Transverse colon (tissue), 4 donors: ENCODE data around the gene CDH13. TPM values are rescaled to one million over a fixed set of nuclear protein-coding genes. Genes with fewer than 3 reads are reported as not detected.

Experiments
- DNase-seq: peaks from one replicate; pipeline ENCODE4 v3.0.0-alpha.2; 2019
- H3K27ac ChIP-seq, 4 donors: fragments of 200-600 bp; sonication (generic); 2 replicates each; pipeline ENCODE4 v1.5.1; 2016 to 2018; ENCODE audit warnings: inconsistent platforms in 4 of 4
- H3K27me3 ChIP-seq: fragments of 200-600 bp; sonication (generic); 2 replicates; pipeline ENCODE4 v1.5.1; 2017; ENCODE audit warnings: inconsistent platforms
- H3K36me3 ChIP-seq, 4 donors: fragments of 200-600 bp; sonication (generic); 2 replicates each; pipeline ENCODE4 v1.5.1; 2017 to 2019; ENCODE audit warnings: inconsistent platforms in 4 of 4
- H3K4me1 ChIP-seq, 4 donors: fragments of 200-600 bp; sonication (generic); 2 replicates each; pipeline ENCODE4 v1.5.1; 2017 to 2020; ENCODE audit warnings: inconsistent platforms in 4 of 4
- H3K4me3 ChIP-seq, 4 donors: fragments of 200-600 bp; sonication (generic); 1 replicate in 1 of 4; 2 replicates in 3 of 4; pipeline versions ENCODE4 v1.5.1 to v1.6.1; 2017 to 2019; ENCODE audit warnings: inconsistent platforms in 4 of 4
- H3K9me3 ChIP-seq, 2 donors: fragments of 200-600 bp; sonication (generic); 2 replicates each; pipeline ENCODE4 v1.5.1; 2017 to 2019; ENCODE audit warnings: inconsistent platforms in 2 of 2
- EP300 ChIP-seq: sonication (generic); formaldehyde crosslinking; IDR thresholded peaks from one replicate; pipeline ENCODE4 v1.6.1; 2017; ENCODE audit warnings: antibody characterized with exemption, low read depth
- POLR2A ChIP-seq: fragments of 450-650 bp; IDR thresholded peaks from one replicate; pipeline ENCODE4 v1.6.1; 2016; ENCODE audit warnings: antibody characterized with exemption, mild to moderate bottlenecking, moderate library complexity
- POLR2AphosphoS5 ChIP-seq, 3 donors: sonication (generic); formaldehyde crosslinking; IDR thresholded peaks; one replicate each; pipeline ENCODE4 v1.6.1; 2016; ENCODE audit warnings: antibody characterized with exemption in 3 of 3
- WGBS, 2 donors: methylation state at CpG; one replicate each; pipeline ENCODE4 v1.1.5; 2018; ENCODE audit warnings: low coverage in 1 of 2; 5-methylcytosine and 5-hydroxymethylcytosine counted together
- in situ Hi-C, 4 donors: fragments of 200-750 bp; cut with MboI; loops; one replicate each; pipeline versions ENCODE4 v1.15.0 to v1.15.1; 2017; ENCODE audit warnings: low sequenced_read_pairs in 3 of 4, low pct_ligation_motif_present in 1 of 4, low pct_unique_long_range_greater_than_20kb in 1 of 4
- intact Hi-C: fragments of 100-400 bp; cut with DNase I; formaldehyde crosslinking; loops from one replicate; pipeline ENCODE4 v1.15.1; 2023; ENCODE audit warnings: low total_unique reads
- total RNA-seq, 4 donors: library from RNA; depleted of rRNA; stranded (reverse); fragments of >200 nt; gene quantifications; one replicate each; pipeline ENCODE4 v1.1.0, GENCODE V29; 2016
- TF ChIP-seq, protein P1 (sequence below), 5 experiments: fragments of 200-600 bp in 3 of 5; fragments of 450-650 bp in 2 of 5; sonication (generic) in 3 of 5; IDR thresholded peaks; 1 replicate in 2 of 5; 2 replicates in 3 of 5; pipeline ENCODE4 v1.5.1; 2016 to 2017; ENCODE audit warnings: antibody characterized with exemption in 5 of 5, inconsistent platforms in 3 of 5, mild to moderate bottlenecking in 2 of 5, moderate library complexity in 1 of 5

The CDH13 gene
- total RNA-seq, 4 donors from 2014 or later: 3.8 to 28.1 (median 5.8) TPM

DNA sequence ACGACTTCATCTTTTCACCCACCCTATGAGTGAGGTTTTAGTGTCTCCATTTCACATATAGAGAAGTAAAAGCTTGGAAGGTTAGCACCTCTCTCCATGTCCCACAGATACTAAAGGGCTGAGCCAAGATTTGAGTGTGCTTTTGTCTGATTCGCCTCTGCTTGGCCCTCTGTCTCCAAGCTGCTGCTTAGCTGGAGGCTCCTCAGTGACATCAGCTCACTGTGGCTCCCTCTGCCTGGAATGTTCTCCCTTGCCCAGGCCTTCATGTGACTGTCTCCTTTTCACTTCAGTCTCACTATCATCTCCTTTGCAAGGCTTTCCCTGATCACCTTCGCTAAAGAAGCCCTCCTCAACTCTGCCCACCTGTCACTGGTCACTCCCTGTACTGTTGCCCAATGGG is 1096.5 kb downstream of the CDH13 start:
- Histone ChIP-seq H3K9me3 (no peaks in the 10 kb centered on the region), H3K4me1 (no peaks in the 10 kb centered on the region), H3K27ac (no peak overlapping the region), H3K4me3 (no peak overlapping the region), H3K36me3 (no peaks in the 10 kb centered on the region), H3K27me3 (no peaks in the 10 kb centered on the region)
- no peak for TF ChIP-seq EP300
- TF ChIP-seq, protein P1, sequence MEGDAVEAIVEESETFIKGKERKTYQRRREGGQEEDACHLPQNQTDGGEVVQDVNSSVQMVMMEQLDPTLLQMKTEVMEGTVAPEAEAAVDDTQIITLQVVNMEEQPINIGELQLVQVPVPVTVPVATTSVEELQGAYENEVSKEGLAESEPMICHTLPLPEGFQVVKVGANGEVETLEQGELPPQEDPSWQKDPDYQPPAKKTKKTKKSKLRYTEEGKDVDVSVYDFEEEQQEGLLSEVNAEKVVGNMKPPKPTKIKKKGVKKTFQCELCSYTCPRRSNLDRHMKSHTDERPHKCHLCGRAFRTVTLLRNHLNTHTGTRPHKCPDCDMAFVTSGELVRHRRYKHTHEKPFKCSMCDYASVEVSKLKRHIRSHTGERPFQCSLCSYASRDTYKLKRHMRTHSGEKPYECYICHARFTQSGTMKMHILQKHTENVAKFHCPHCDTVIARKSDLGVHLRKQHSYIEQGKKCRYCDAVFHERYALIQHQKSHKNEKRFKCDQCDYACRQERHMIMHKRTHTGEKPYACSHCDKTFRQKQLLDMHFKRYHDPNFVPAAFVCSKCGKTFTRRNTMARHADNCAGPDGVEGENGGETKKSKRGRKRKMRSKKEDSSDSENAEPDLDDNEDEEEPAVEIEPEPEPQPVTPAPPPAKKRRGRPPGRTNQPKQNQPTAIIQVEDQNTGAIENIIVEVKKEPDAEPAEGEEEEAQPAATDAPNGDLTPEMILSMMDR (IDR thresholded peaks at IDR 0.05): no peak
- no peak for TF ChIP-seq POLR2A
- TF ChIP-seq POLR2AphosphoS5 (IDR thresholded peaks at IDR 0.05): no peak
- intact Hi-C loops: no loop called here
- in situ Hi-C loops: no loop called here
- DNase-seq: no peak
- 73 to 78% methylated on average over 1 to 3 of the region's 3 CpGs for WGBS, 2 donors

DNA sequence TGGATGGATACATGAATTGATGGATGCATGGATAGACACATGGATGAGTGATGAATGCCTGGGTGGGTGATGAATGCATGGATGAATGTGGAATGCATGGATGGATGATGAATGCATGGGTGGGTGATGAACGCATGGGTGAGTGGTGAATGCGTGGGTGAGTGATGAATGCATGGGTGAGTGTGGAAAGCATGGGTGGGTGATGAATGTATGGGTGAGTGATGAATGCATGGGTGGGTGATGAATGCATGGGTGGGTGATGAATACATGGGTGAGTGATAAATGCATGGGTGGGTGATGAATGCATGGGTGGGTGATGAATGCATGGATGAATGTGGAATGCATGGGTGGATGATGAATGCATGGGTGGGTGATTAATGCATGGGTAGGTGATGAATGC is 1097.1 kb downstream of the CDH13 start:
- H3K4me1 ChIP-seq: no peaks in the 10 kb centered on the region
- WGBS, 2 donors: 83 to 86% methylated on average over 2 of the region's 2 CpGs
- no peaks in the 10 kb centered on the region for H3K36me3 ChIP-seq
- TF ChIP-seq EP300 (no peak), POLR2AphosphoS5 (IDR thresholded peaks at IDR 0.05) (no peak), POLR2A (no peak)
- TF ChIP-seq, protein P1 (IDR thresholded peaks at IDR 0.05): no peak
- intact Hi-C loops (no loop called here), in situ Hi-C loops (no loop called here)
- DNase-seq: no peak
- no peak overlapping the region for H3K27ac ChIP-seq
- H3K4me3 ChIP-seq: no peak overlapping the region
- no peaks in the 10 kb centered on the region for H3K9me3 ChIP-seq
- no peaks in the 10 kb centered on the region for H3K27me3 ChIP-seq

DNA sequence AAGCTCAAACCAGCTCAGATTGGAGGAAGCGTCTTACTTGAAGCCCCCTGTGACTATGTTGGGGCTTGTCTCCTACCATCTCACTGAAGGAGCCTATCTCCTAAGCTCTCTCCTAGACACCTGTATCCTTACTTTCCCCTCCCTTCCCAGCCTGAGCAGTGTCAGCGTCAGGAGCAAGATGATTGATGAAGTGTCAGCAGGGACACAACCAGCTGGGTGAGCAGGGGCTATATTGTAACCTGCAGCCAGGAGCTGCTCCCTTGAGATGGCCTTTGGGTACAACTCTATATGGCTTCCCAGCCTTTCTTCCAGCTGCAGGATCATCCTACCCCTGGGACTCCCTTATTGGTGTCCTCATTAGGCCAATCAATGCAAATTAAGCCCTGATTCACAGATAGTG is 1097.8 kb downstream of the CDH13 start:
- no peak for DNase-seq
- intact Hi-C loops (no loop called here), in situ Hi-C loops (no loop called here)
- no peaks in the 10 kb centered on the region for H3K9me3 ChIP-seq
- no peaks in the 10 kb centered on the region for H3K4me1 ChIP-seq
- no peak overlapping the region for H3K27ac ChIP-seq
- no peak overlapping the region for H3K4me3 ChIP-seq
- TF ChIP-seq POLR2AphosphoS5 (IDR thresholded peaks at IDR 0.05) (no peak), EP300 (no peak), POLR2A (no peak)
- TF ChIP-seq, protein P1 (IDR thresholded peaks at IDR 0.05): no peak
- 40 to 79% methylated on average over 1 to 2 of the region's 2 CpGs for WGBS, 2 donors
- H3K36me3 ChIP-seq: no peaks in the 10 kb centered on the region
- H3K27me3 ChIP-seq: no peaks in the 10 kb centered on the region

GRCh38 chr16:83725313-83725712 is 1098.5 kb downstream of the CDH13 start:
- H3K9me3 ChIP-seq: no peaks in the 10 kb centered on the region
- in situ Hi-C loops: no loop called here

More at GRCh38 chr16:83725313-83725712, 1098.5 kb downstream of the CDH13 start:
- no peak for DNase-seq
- Histone ChIP-seq H3K27ac (no peak overlapping the region), H3K4me3 (no peak overlapping the region), H3K27me3 (no peaks in the 10 kb centered on the region), H3K36me3 (no peaks in the 10 kb centered on the region), H3K4me1 (no peaks in the 10 kb centered on the region)
- intact Hi-C loops: no loop called here
- no peak for TF ChIP-seq EP300
- TF ChIP-seq POLR2A: no peak
- no peak for TF ChIP-seq POLR2AphosphoS5 (IDR thresholded peaks at IDR 0.05)
- TF ChIP-seq, protein P1 (IDR thresholded peaks at IDR 0.05): no peak
- 70 to 84% methylated on average over 2 to 9 of the region's 9 CpGs for WGBS, 2 donors
